ENCODE results near the gene MYO9B. TPM values are rescaled to one million over a fixed set of nuclear protein-coding genes. Genes with fewer than 3 reads are reported as not detected.

Gene MYO9B
- total RNA-seq, 2 donors from 2014 or later, result 79.4 to 96.8 TPM

DNA sequence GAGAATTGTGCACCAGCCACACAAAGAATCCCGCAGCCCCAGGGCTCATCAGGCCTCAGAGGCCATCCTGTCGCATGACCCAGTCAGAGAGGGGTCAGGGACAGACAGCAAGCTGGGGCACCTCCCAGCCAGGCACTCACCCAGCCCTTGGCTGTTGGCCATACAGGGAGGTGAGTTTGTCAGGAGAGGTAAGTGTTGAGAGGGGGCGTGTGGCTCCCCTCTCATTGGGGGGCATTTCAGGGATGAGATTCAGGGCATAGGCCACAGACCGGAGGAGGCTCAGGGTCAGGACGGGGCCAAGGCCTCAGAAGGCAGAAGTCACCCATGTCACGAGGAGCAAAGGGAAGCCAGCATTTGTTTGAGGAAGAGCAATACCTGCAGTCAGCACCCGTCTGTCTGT lies 37.1 kb downstream of the MYO9B start:
- 92 to 98% methylated on average over 7 of the region's 7 CpGs for WGBS, 2 experiments (ENCODE audit: insufficient coverage in 1 of 2, insufficient read length in 1 of 2)

DNA sequence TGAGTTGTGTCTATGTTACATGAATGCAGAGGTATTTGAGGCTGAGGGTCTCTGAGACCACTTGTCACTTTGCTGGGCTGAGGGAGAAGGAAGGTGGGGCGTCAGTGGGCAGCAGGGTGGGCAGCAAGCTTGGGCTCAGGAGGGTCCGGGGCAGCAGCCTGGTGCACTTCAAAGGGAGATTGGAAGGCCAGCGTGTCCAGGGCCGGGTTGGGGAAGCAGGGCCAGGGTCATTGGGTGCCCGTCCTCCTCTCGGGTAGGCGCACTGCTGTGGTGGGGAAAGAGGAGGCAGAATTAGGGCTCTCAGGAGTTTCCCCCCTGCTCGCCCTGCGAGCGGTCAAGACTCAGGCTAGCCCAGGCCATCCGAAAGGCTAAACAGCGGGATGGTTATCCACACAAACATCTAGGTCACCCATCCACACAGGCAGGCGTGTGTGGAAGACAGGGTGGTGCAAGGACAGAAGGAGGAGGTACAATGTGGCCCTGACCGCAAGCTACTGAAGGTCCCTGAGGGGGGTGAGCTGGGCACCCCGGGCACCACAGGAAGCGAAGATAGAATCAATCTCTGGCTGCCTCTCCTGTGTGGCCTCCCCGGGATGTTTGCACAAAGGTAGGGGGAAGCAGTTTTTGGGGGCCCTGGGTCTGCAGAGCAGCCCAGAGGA lies 37.7 kb downstream of the MYO9B start:
- TF ChIP-seq, protein P1, sequence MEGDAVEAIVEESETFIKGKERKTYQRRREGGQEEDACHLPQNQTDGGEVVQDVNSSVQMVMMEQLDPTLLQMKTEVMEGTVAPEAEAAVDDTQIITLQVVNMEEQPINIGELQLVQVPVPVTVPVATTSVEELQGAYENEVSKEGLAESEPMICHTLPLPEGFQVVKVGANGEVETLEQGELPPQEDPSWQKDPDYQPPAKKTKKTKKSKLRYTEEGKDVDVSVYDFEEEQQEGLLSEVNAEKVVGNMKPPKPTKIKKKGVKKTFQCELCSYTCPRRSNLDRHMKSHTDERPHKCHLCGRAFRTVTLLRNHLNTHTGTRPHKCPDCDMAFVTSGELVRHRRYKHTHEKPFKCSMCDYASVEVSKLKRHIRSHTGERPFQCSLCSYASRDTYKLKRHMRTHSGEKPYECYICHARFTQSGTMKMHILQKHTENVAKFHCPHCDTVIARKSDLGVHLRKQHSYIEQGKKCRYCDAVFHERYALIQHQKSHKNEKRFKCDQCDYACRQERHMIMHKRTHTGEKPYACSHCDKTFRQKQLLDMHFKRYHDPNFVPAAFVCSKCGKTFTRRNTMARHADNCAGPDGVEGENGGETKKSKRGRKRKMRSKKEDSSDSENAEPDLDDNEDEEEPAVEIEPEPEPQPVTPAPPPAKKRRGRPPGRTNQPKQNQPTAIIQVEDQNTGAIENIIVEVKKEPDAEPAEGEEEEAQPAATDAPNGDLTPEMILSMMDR (conservative IDR thresholded peaks at IDR 0.05), result no peak
- Histone ChIP-seq H3K9ac (ENCODE audit: extremely low read depth, low read length, poor library complexity, severe bottlenecking) (no peak overlapping the region), H3K27me3 (ENCODE audit: control insufficient read depth, insufficient read depth, low read length, poor library complexity, severe bottlenecking) (no peaks in the 10 kb centered on the region), H3K9me3 (ENCODE audit: control insufficient read depth, low read length) (no peaks in the 10 kb centered on the region), H3K27ac (ENCODE audit: low read depth, low read length) (peak overlapping the region; percentile 32), H3K36me3 (ENCODE audit: control insufficient read depth, insufficient read depth, low read length) (peaks cover 6% of the 10 kb centered on the region), H3K4me1 (ENCODE audit: control insufficient read depth, insufficient read depth, low read length) (no peaks in the 10 kb centered on the region), H3K4me3 (ENCODE audit: low read length) (no peak overlapping the region)
- Mint-ChIP-seq H3K4me3 (no peak overlapping the region), H3K27ac (peak overlapping the region; percentile 19), H3K27me3 (ENCODE audit: insufficient read depth) (no peaks in the 10 kb centered on the region), H3K9me3 (no peaks in the 10 kb centered on the region), H3K36me3 (ENCODE audit: low read depth) (peaks cover 34% of the 10 kb centered on the region), H3K4me1 (peaks cover 17% of the 10 kb centered on the region)
- 91 to 97% methylated on average over 4 to 17 of the region's 17 CpGs for WGBS, 2 experiments (ENCODE audit: insufficient coverage in 1 of 2, insufficient read length in 1 of 2)
- no peak for DNase-seq

More for the DNA sequence above, 37.1 kb downstream of the MYO9B start:
- Histone ChIP-seq H3K27me3 (ENCODE audit: control insufficient read depth, insufficient read depth, low read length, poor library complexity, severe bottlenecking) (no peaks in the 10 kb centered on the region), H3K4me3 (ENCODE audit: low read length) (no peak overlapping the region), H3K9ac (ENCODE audit: extremely low read depth, low read length, poor library complexity, severe bottlenecking) (no peak overlapping the region), H3K36me3 (ENCODE audit: control insufficient read depth, insufficient read depth, low read length) (peaks cover 6% of the 10 kb centered on the region), H3K9me3 (ENCODE audit: control insufficient read depth, low read length) (no peaks in the 10 kb centered on the region), H3K27ac (ENCODE audit: low read depth, low read length) (no peak overlapping the region), H3K4me1 (ENCODE audit: control insufficient read depth, insufficient read depth, low read length) (no peaks in the 10 kb centered on the region)
- H3K4me3 Mint-ChIP-seq, result no peak overlapping the region
- H3K27me3 Mint-ChIP-seq (ENCODE audit: insufficient read depth), result no peaks in the 10 kb centered on the region
- peak overlapping the region; percentile 19 for H3K27ac Mint-ChIP-seq
- H3K9me3 Mint-ChIP-seq, result no peaks in the 10 kb centered on the region
- DNase-seq, result no peak
- peaks cover 35% of the 10 kb centered on the region for H3K36me3 Mint-ChIP-seq (ENCODE audit: low read depth)
- peaks cover 21% of the 10 kb centered on the region for H3K4me1 Mint-ChIP-seq
- TF ChIP-seq, protein P1 (conservative IDR thresholded peaks at IDR 0.05), result no peak

DNA sequence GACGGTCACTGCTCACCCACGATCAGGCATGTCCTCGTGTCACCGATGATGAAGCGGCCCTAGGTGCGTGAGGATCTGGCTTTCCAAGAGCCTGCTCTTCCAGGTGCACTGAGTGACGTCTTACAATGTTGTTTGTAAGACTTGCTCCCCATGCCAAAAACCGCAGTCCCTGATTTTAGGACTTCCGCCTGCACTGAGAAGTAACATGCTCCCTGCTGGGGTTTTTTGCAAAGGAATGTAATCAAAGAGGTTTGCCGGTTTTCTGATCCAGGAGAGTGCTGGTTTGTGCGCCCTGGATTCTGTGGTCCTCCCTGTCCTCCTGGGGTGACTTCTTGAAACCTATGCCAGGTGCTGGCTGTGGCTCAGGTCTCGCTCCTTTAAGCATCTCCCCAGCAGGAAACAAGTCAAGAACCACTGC lies 38.8 kb downstream of the MYO9B start:
- 51 to 60% methylated on average over 6 to 12 of the region's 12 CpGs for WGBS, 2 experiments (ENCODE audit: insufficient coverage in 1 of 2, insufficient read length in 1 of 2)
- no peak overlapping the region for H3K4me3 Mint-ChIP-seq
- H3K27me3 Mint-ChIP-seq (ENCODE audit: insufficient read depth), result no peaks in the 10 kb centered on the region
- H3K27ac ChIP-seq (ENCODE audit: low read depth, low read length), result no peak overlapping the region
- peaks cover 12% of the 10 kb centered on the region for H3K36me3 ChIP-seq (ENCODE audit: control insufficient read depth, insufficient read depth, low read length)
- TF ChIP-seq, protein P1 (conservative IDR thresholded peaks at IDR 0.05), result no peak
- peak; percentile 70 for DNase-seq
- no peaks in the 10 kb centered on the region for H3K9me3 Mint-ChIP-seq
- H3K27ac Mint-ChIP-seq, result peak overlapping the region; percentile 68
- no peak overlapping the region for H3K9ac ChIP-seq (ENCODE audit: extremely low read depth, low read length, poor library complexity, severe bottlenecking)
- no peaks in the 10 kb centered on the region for H3K4me1 ChIP-seq (ENCODE audit: control insufficient read depth, insufficient read depth, low read length)
- peaks cover 16% of the 10 kb centered on the region for H3K4me1 Mint-ChIP-seq
- no peaks in the 10 kb centered on the region for H3K9me3 ChIP-seq (ENCODE audit: control insufficient read depth, low read length)
- no peaks in the 10 kb centered on the region for H3K27me3 ChIP-seq (ENCODE audit: control insufficient read depth, insufficient read depth, low read length, poor library complexity, severe bottlenecking)
- H3K36me3 Mint-ChIP-seq (ENCODE audit: low read depth), result peaks cover 37% of the 10 kb centered on the region
- no peak overlapping the region for H3K4me3 ChIP-seq (ENCODE audit: low read length)
